WTC11 (cell line): ENCODE data around the gene ELFN2. TPM values are rescaled to one million over a fixed set of nuclear protein-coding genes. Genes with fewer than 3 reads are reported as not detected.

Source experiments
- ATAC-seq: fragments of 200-7000 bp; cut with Tn5 transposase; 2 replicates; pipeline ENCODE4 v1.10.0; 2021; ENCODE audit warnings: mild to moderate bottlenecking, moderate library complexity
- CTCF ChIA-PET: fragments of 300-600 bp; sonication (Branson Sonifier 250); formaldehyde crosslinking; loops from one replicate; lab custom pipeline; 2021; ENCODE audit warnings: antibody characterized with exemption; lab: Charles Lee
- POLR2A ChIA-PET: fragments of 350-600 bp; sonication (Branson Sonifier 250); formaldehyde crosslinking; loops from one replicate; lab custom pipeline; 2021; ENCODE audit warnings: antibody characterized with exemption; lab: Charles Lee
- DNase-seq: peaks from one replicate; pipeline ENCODE4 v3.0.0; 2021; ENCODE audit warnings: low spot score
- H3K27ac Mint-ChIP-seq: 2 replicates; pipeline ENCODE4 v1.8.0; 2021; ENCODE audit warnings: mixed read lengths
- H3K27me3 Mint-ChIP-seq: 2 replicates; pipeline ENCODE4 v1.8.0; 2021; ENCODE audit warnings: low read depth, mild to moderate bottlenecking, moderate library complexity, mixed read lengths
- H3K36me3 Mint-ChIP-seq: 2 replicates; pipeline ENCODE4 v1.8.0; 2021; ENCODE audit warnings: mixed read lengths
- H3K4me1 Mint-ChIP-seq: 2 replicates; pipeline ENCODE4 v1.8.0; 2022; ENCODE audit warnings: mixed read lengths
- H3K4me3 Mint-ChIP-seq: 2 replicates; pipeline ENCODE4 v1.8.0; 2021; ENCODE audit warnings: mild to moderate bottlenecking, moderate library complexity, mixed read lengths
- H3K9me3 Mint-ChIP-seq: 2 replicates; pipeline ENCODE4 v1.8.0; 2021; ENCODE audit warnings: mixed read lengths
- CREB1 ChIP-seq: sonication (generic); formaldehyde crosslinking; IDR thresholded peaks from 2 replicates; pipeline ENCODE4 v1.8.0; 2023; ENCODE audit warnings: mild to moderate bottlenecking, missing genetic modification reagents
- ERG ChIP-seq: fragments of 250-450 bp; sonication (Bioruptor Pico); IDR thresholded peaks from 2 replicates; pipeline ENCODE4 v1.8.0; 2021; ENCODE audit warnings: mild to moderate bottlenecking
- FOXK1 ChIP-seq: sonication (generic); formaldehyde crosslinking; IDR thresholded peaks from 2 replicates; pipeline ENCODE4 v1.8.0; 2022; ENCODE audit warnings: mild to moderate bottlenecking, moderate library complexity, missing genetic modification reagents
- GABPB1 ChIP-seq: sonication (generic); formaldehyde crosslinking; IDR thresholded peaks from 2 replicates; pipeline ENCODE4 v1.8.1; 2023; ENCODE audit warnings: mild to moderate bottlenecking, missing genetic modification reagents
- GRHL2 ChIP-seq: fragments of 250-450 bp; sonication (Bioruptor Pico); IDR thresholded peaks from 2 replicates; pipeline ENCODE4 v1.8.0; 2022; ENCODE audit warnings: mild to moderate bottlenecking, moderate library complexity; ENCODE audit not compliant: insufficient replicate concordance, severe bottlenecking
- HMGA2 ChIP-seq: fragments of 250-450 bp; sonication (Bioruptor Pico); IDR thresholded peaks from 2 replicates; pipeline ENCODE4 v1.4.0; 2021; ENCODE audit warnings: mild to moderate bottlenecking, moderate library complexity
- IRF1 ChIP-seq: sonication (generic); formaldehyde crosslinking; IDR thresholded peaks from 2 replicates; pipeline ENCODE4 v1.8.0; 2023; ENCODE audit warnings: missing genetic modification reagents
- JAZF1 ChIP-seq: fragments of 250-450 bp; sonication (Bioruptor Pico); IDR thresholded peaks from 2 replicates; pipeline ENCODE4 v1.9.0; 2021; ENCODE audit warnings: moderate library complexity, mild to moderate bottlenecking, inconsistent platforms
- TCF7 ChIP-seq: sonication (generic); formaldehyde crosslinking; IDR thresholded peaks from 2 replicates; pipeline ENCODE4 v1.8.0; 2022; ENCODE audit warnings: mild to moderate bottlenecking, low read depth, missing genetic modification reagents, moderate library complexity
- USF1 ChIP-seq: sonication (generic); formaldehyde crosslinking; IDR thresholded peaks from 2 replicates; pipeline ENCODE4 v1.8.0; 2022; ENCODE audit warnings: mild to moderate bottlenecking, missing genetic modification reagents
- ZBTB43 ChIP-seq: sonication (generic); formaldehyde crosslinking; IDR thresholded peaks from 2 replicates; pipeline ENCODE4 v1.8.1; 2023; ENCODE audit warnings: mild to moderate bottlenecking, missing genetic modification reagents
- ZNF423 ChIP-seq: fragments of 250-450 bp; sonication (Bioruptor Pico); IDR thresholded peaks from 2 replicates; pipeline ENCODE4 v2.1.2; 2022; ENCODE audit warnings: mild to moderate bottlenecking, moderate library complexity
- ZNF512 ChIP-seq: sonication (generic); formaldehyde crosslinking; IDR thresholded peaks from 2 replicates; pipeline ENCODE4 v1.8.1; 2022; ENCODE audit warnings: missing genetic modification reagents, borderline replicate concordance
- total RNA-seq: library from RNA; stranded (reverse); gene quantifications from 3 replicates; pipeline ENCODE4 v1.2.3, GENCODE V29; 2021
- TF ChIP-seq, protein P1 (sequence below): sonication (generic); formaldehyde crosslinking; IDR thresholded peaks from 2 replicates; pipeline ENCODE4 v1.8.1; 2022; ENCODE audit warnings: low read depth, missing genetic modification reagents, borderline replicate concordance
- TF ChIP-seq, protein P2 (sequence below): fragments of 250-450 bp; sonication (Bioruptor Pico); IDR thresholded peaks from 2 replicates; pipeline ENCODE4 v1.9.0; 2021; ENCODE audit warnings: mild to moderate bottlenecking, borderline replicate concordance
- TF ChIP-seq, protein P3 (sequence below): sonication (generic); formaldehyde crosslinking; IDR thresholded peaks from 2 replicates; pipeline ENCODE4 v1.8.1; 2022; ENCODE audit warnings: mild to moderate bottlenecking, missing genetic modification reagents, moderate library complexity, borderline replicate concordance
- TF ChIP-seq, protein P4 (sequence below): sonication (generic); formaldehyde crosslinking; IDR thresholded peaks from 2 replicates; pipeline ENCODE4 v1.8.0; 2023; ENCODE audit warnings: mild to moderate bottlenecking, missing genetic modification reagents

The ELFN2 gene
- total RNA-seq, 1 experiment from 2014 or later, result 0.87 TPM

GRCh38 chr22:37440875-37441274, 13.6 kb upstream of the ELFN2 start (continued):
- TF ChIP-seq, protein P1, sequence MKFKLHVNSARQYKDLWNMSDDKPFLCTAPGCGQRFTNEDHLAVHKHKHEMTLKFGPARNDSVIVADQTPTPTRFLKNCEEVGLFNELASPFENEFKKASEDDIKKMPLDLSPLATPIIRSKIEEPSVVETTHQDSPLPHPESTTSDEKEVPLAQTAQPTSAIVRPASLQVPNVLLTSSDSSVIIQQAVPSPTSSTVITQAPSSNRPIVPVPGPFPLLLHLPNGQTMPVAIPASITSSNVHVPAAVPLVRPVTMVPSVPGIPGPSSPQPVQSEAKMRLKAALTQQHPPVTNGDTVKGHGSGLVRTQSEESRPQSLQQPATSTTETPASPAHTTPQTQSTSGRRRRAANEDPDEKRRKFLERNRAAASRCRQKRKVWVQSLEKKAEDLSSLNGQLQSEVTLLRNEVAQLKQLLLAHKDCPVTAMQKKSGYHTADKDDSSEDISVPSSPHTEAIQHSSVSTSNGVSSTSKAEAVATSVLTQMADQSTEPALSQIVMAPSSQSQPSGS (CRISPR knock-in tag), result no peak
- TF ChIP-seq JAZF1 (CRISPR knock-in tag) (no peak), TCF7 (no peak), FOXK1 (CRISPR knock-in tag) (no peak), USF1 (no peak), HMGA2 (no peak), ZNF512 (no peak), CREB1 (no peak), ZBTB43 (CRISPR knock-in tag) (no peak)
- TF ChIP-seq, protein P2, sequence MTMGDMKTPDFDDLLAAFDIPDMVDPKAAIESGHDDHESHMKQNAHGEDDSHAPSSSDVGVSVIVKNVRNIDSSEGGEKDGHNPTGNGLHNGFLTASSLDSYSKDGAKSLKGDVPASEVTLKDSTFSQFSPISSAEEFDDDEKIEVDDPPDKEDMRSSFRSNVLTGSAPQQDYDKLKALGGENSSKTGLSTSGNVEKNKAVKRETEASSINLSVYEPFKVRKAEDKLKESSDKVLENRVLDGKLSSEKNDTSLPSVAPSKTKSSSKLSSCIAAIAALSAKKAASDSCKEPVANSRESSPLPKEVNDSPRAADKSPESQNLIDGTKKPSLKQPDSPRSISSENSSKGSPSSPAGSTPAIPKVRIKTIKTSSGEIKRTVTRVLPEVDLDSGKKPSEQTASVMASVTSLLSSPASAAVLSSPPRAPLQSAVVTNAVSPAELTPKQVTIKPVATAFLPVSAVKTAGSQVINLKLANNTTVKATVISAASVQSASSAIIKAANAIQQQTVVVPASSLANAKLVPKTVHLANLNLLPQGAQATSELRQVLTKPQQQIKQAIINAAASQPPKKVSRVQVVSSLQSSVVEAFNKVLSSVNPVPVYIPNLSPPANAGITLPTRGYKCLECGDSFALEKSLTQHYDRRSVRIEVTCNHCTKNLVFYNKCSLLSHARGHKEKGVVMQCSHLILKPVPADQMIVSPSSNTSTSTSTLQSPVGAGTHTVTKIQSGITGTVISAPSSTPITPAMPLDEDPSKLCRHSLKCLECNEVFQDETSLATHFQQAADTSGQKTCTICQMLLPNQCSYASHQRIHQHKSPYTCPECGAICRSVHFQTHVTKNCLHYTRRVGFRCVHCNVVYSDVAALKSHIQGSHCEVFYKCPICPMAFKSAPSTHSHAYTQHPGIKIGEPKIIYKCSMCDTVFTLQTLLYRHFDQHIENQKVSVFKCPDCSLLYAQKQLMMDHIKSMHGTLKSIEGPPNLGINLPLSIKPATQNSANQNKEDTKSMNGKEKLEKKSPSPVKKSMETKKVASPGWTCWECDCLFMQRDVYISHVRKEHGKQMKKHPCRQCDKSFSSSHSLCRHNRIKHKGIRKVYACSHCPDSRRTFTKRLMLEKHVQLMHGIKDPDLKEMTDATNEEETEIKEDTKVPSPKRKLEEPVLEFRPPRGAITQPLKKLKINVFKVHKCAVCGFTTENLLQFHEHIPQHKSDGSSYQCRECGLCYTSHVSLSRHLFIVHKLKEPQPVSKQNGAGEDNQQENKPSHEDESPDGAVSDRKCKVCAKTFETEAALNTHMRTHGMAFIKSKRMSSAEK (CRISPR knock-in tag), result no peak

DNA sequence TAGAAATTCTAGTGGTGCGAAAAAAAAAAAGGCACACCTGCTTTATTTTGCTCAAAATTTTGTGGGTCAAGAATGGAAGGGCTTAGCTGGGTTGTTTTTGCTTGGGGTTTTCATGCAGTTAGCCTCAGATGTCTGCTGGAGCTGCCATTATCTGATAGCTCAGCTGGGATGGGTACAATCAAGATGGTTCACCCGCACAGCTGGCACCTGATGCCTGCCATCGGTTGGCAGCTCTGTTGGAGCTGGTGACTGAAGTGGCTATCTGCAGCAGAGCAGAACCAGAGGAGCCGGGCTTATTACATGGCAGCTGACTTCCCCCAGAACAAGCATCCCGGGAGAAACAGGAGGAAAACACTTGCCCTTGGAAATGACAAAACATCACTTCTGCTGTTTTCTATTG, 12.1 kb upstream of the ELFN2 start:
- ChIA-PET POLR2A (interaction anchor here (0.7 kb wide), 1 partner anchor 387 kb away, joined by 3 read pairs; no protein-coding TSS in a partner anchor), CTCF (interaction anchor here (1.2 to 2.9 kb wide), 3 partner anchors 11 to 123 kb away, joined by 3 to 10 read pairs (median 6); no protein-coding TSS in a partner anchor)
- DNase-seq, result no peak
- H3K4me3 Mint-ChIP-seq, result no peak overlapping the region
- peaks cover 30% of the 10 kb centered on the region for H3K9me3 Mint-ChIP-seq
- H3K27ac Mint-ChIP-seq, result no peak overlapping the region
- peaks cover 9% of the 10 kb centered on the region for H3K27me3 Mint-ChIP-seq
- no peaks in the 10 kb centered on the region for H3K4me1 Mint-ChIP-seq
- no peak for ATAC-seq
- peaks cover 6% of the 10 kb centered on the region for H3K36me3 Mint-ChIP-seq
- TF ChIP-seq, protein P3, sequence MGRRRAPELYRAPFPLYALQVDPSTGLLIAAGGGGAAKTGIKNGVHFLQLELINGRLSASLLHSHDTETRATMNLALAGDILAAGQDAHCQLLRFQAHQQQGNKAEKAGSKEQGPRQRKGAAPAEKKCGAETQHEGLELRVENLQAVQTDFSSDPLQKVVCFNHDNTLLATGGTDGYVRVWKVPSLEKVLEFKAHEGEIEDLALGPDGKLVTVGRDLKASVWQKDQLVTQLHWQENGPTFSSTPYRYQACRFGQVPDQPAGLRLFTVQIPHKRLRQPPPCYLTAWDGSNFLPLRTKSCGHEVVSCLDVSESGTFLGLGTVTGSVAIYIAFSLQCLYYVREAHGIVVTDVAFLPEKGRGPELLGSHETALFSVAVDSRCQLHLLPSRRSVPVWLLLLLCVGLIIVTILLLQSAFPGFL (CRISPR knock-in tag), result no peak
- TF ChIP-seq USF1, result no peak
- no peak for TF ChIP-seq GABPB1
- no peak for TF ChIP-seq IRF1 (CRISPR knock-in tag)
- no peak for TF ChIP-seq ZNF423 (CRISPR knock-in tag)
- TF ChIP-seq ERG (CRISPR knock-in tag), result no peak
- TF ChIP-seq, protein P4, sequence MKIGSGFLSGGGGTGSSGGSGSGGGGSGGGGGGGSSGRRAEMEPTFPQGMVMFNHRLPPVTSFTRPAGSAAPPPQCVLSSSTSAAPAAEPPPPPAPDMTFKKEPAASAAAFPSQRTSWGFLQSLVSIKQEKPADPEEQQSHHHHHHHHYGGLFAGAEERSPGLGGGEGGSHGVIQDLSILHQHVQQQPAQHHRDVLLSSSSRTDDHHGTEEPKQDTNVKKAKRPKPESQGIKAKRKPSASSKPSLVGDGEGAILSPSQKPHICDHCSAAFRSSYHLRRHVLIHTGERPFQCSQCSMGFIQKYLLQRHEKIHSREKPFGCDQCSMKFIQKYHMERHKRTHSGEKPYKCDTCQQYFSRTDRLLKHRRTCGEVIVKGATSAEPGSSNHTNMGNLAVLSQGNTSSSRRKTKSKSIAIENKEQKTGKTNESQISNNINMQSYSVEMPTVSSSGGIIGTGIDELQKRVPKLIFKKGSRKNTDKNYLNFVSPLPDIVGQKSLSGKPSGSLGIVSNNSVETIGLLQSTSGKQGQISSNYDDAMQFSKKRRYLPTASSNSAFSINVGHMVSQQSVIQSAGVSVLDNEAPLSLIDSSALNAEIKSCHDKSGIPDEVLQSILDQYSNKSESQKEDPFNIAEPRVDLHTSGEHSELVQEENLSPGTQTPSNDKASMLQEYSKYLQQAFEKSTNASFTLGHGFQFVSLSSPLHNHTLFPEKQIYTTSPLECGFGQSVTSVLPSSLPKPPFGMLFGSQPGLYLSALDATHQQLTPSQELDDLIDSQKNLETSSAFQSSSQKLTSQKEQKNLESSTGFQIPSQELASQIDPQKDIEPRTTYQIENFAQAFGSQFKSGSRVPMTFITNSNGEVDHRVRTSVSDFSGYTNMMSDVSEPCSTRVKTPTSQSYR (CRISPR knock-in tag), result no peak
- TF ChIP-seq GRHL2, result no peak
